DND-41 (cell line): Measurements from ENCODE around the gene FAM76B.

Experiments
- ATAC-seq: fragments of 200-7000 bp; cut with Tn5 transposase; 3 replicates; pipeline ENCODE4 v1.9.1; 2021; ENCODE audit warnings: low read depth; ENCODE audit not compliant: insufficient read depth
- DNase-seq: peaks from one replicate; pipeline ENCODE4 v3.0.0-alpha.2; 2020
- H2AFZ ChIP-seq: 2 replicates; pipeline ENCODE4 v1.6.0; 2012; ENCODE audit warnings: low read depth, low read length
- H3K27ac ChIP-seq: 2 replicates; pipeline ENCODE4 v1.5.1; 2012; ENCODE audit warnings: low read length, inconsistent platforms
- H3K27me3 ChIP-seq: fragments of 200-600 bp; sonication (generic); 2 replicates; pipeline ENCODE4 v1.6.0; 2012; ENCODE audit warnings: low read length, mild to moderate bottlenecking, inconsistent platforms; ENCODE audit not compliant: insufficient read depth, poor library complexity
- H3K36me3 ChIP-seq: 2 replicates; pipeline ENCODE4 v1.5.1; 2012; ENCODE audit warnings: low read length, inconsistent platforms; ENCODE audit not compliant: insufficient read depth
- H3K4me1 ChIP-seq: 2 replicates; pipeline ENCODE4 v1.5.1; 2012; ENCODE audit warnings: mild to moderate bottlenecking, low read length; ENCODE audit not compliant: insufficient read depth
- H3K4me2 ChIP-seq: 2 replicates; pipeline ENCODE4 v1.6.0; 2012; ENCODE audit warnings: mild to moderate bottlenecking, moderate library complexity, low read length, inconsistent platforms; ENCODE audit not compliant: insufficient read depth
- H3K4me3 ChIP-seq, 2 experiments: fragments of 200-600 bp in 1 of 2; shearing (Covaris generic) in 1 of 2; 2 replicates each; pipeline ENCODE4 v1.5.1; 2012 to 2016; ENCODE audit warnings: inconsistent platforms in 2 of 2, low read length in 2 of 2, mild to moderate bottlenecking in 2 of 2, low read depth in 1 of 2, moderate library complexity in 1 of 2
- H3K79me2 ChIP-seq: 2 replicates; pipeline ENCODE4 v1.6.0; 2012; ENCODE audit warnings: low read length, inconsistent platforms; ENCODE audit not compliant: insufficient read depth
- H3K9ac ChIP-seq: 2 replicates; pipeline ENCODE4 v1.6.0; 2012; ENCODE audit warnings: low read depth, mild to moderate bottlenecking, inconsistent platforms, low read length, moderate library complexity
- H3K9me3 ChIP-seq: 2 replicates; pipeline ENCODE4 v1.5.1; 2012; ENCODE audit warnings: low read length, moderate library complexity, mild to moderate bottlenecking, inconsistent platforms; ENCODE audit not compliant: insufficient read depth, severe bottlenecking
- H4K20me1 ChIP-seq: 2 replicates; pipeline ENCODE4 v1.6.0; 2012; ENCODE audit warnings: low read length; ENCODE audit not compliant: insufficient read depth
- EZH2 ChIP-seq: IDR thresholded peaks from 3 replicates; pipeline ENCODE4 v1.6.1; 2012; ENCODE audit warnings: borderline replicate concordance, low read depth, mild to moderate bottlenecking, moderate library complexity, low read length, inconsistent platforms; ENCODE audit not compliant: severe bottlenecking
- TF ChIP-seq, protein P1 (sequence below): IDR thresholded peaks from 2 replicates; pipeline ENCODE4 v1.5.1; 2012; ENCODE audit warnings: borderline replicate concordance, low read length, moderate library complexity, mild to moderate bottlenecking; ENCODE audit not compliant: poor library complexity, severe bottlenecking; ENCODE audit errors: extremely low read depth

FAM76B gene

DNA sequence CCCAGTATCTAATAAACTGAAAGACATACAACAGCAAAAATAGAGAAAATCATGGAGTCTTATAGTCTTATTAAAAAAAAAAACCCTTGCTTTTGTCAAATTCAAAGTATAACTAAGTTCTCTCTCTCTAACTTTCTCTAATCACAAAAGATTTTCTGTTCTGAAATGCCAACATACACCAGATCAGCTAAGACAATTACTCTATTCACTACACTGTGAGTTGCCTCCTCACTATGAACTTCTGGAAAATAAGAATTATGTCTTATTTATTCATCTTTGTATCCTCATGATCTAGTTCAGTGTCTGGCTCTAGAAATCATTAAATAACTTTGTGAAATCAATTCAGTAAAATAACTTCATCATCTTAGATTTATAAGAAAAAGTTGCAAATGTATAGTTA, 12.7 kb downstream of the FAM76B start:
- H3K79me2 ChIP-seq: peaks cover 9% of the 10 kb centered on the region; the same call in 1 of the 2 replicates
- H3K27me3 ChIP-seq: no peaks in the 10 kb centered on the region
- H2AFZ ChIP-seq: no peak overlapping the region
- H4K20me1 ChIP-seq: no peaks in the 10 kb centered on the region; the same call in 1 of the 2 replicates
- H3K27ac ChIP-seq: no peak overlapping the region
- TF ChIP-seq, protein P1, sequence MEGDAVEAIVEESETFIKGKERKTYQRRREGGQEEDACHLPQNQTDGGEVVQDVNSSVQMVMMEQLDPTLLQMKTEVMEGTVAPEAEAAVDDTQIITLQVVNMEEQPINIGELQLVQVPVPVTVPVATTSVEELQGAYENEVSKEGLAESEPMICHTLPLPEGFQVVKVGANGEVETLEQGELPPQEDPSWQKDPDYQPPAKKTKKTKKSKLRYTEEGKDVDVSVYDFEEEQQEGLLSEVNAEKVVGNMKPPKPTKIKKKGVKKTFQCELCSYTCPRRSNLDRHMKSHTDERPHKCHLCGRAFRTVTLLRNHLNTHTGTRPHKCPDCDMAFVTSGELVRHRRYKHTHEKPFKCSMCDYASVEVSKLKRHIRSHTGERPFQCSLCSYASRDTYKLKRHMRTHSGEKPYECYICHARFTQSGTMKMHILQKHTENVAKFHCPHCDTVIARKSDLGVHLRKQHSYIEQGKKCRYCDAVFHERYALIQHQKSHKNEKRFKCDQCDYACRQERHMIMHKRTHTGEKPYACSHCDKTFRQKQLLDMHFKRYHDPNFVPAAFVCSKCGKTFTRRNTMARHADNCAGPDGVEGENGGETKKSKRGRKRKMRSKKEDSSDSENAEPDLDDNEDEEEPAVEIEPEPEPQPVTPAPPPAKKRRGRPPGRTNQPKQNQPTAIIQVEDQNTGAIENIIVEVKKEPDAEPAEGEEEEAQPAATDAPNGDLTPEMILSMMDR: no peak
- no peak for TF ChIP-seq EZH2
- peaks cover 2% of the 10 kb centered on the region; the same call in 1 of the 2 replicates for H3K4me1 ChIP-seq
- no peak overlapping the region for H3K4me3 ChIP-seq
- DNase-seq: no peak
- no peaks in the 10 kb centered on the region for H3K9me3 ChIP-seq
- no peak for ATAC-seq
- H3K9ac ChIP-seq: no peak overlapping the region
- no peak overlapping the region for H3K4me2 ChIP-seq
- H3K36me3 ChIP-seq: peaks cover 96% of the 10 kb centered on the region

DNA sequence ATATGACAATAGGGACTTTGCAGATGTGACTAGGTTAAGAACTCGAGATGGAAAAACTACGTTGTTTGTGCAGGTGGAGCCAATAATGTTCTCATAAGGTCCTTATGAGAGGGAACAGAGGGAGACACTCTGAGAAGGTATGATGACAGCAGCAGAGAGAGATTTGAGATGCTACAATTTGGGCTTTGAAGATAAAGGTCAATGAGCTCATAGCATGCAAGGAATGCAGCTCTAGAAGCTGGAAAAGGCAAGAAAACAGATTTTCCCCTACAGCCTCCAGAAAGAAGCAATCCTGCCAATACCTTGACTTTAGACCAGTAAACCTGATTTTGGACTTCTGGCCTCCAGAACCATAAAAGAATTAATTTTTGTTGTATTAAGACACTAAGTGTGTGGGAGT, 21.1 kb downstream of the FAM76B start:
- H3K79me2 ChIP-seq: no peaks in the 10 kb centered on the region
- no peak overlapping the region for H3K4me3 ChIP-seq
- H3K27ac ChIP-seq: no peak overlapping the region
- H3K9me3 ChIP-seq: no peaks in the 10 kb centered on the region
- H3K9ac ChIP-seq: no peak overlapping the region
- no peaks in the 10 kb centered on the region for H3K27me3 ChIP-seq
- peaks cover 45% of the 10 kb centered on the region for H3K36me3 ChIP-seq
- no peaks in the 10 kb centered on the region for H3K4me1 ChIP-seq
- H2AFZ ChIP-seq: no peak overlapping the region
- no peak for DNase-seq
- TF ChIP-seq, protein P1: no peak
- TF ChIP-seq EZH2: no peak
- no peak overlapping the region for H3K4me2 ChIP-seq
- no peaks in the 10 kb centered on the region for H4K20me1 ChIP-seq
- ATAC-seq: no peak

DNA sequence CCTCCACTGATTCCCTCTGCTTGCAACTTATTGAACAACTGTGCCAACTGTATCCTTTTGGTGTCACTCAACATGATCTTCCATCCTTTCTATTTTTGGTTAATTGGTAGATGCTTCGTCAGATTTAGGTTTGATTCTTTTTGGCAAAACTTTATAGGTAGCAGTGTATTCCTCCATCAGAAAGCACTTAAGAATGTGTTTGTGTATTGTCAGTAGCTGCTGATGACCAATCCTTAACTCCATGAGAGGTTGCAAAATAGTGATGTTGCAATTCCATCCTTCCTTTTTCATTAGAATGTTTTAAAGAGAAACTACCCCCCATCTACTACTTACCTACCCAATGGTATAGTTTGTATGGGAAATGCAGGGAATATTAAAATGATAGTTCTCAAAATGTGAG, 22.1 kb downstream of the FAM76B start:
- TF ChIP-seq, protein P1: no peak
- no peak for TF ChIP-seq EZH2
- Histone ChIP-seq H3K36me3 (peaks cover 38% of the 10 kb centered on the region), H3K4me2 (no peak overlapping the region), H3K4me1 (no peaks in the 10 kb centered on the region), H2AFZ (no peak overlapping the region), H3K4me3 (no peak overlapping the region), H3K27me3 (no peaks in the 10 kb centered on the region), H3K79me2 (no peaks in the 10 kb centered on the region), H4K20me1 (no peaks in the 10 kb centered on the region), H3K9ac (no peak overlapping the region), H3K9me3 (no peaks in the 10 kb centered on the region), H3K27ac (no peak overlapping the region)
- DNase-seq (no peak), ATAC-seq (no peak)

DNA sequence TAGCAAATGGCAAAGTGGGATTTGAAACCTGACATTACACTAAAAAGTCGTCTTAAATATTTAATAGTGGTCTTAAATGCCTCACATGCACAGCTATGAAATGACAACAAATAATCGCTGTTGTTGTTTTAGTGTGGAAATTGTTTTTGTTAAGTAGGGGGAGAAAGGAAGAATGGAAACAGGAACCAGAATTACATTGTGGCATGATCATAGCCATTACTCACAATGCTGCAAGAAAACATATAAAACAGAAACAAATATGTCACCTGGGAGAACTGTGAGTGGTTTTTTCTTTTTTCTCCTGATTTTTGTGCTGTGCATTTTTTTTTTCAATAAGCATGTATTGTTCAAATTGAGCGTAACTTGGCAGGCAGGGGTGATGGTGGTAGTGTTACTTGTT, 22.9 kb downstream of the FAM76B start:
- Histone ChIP-seq H4K20me1 (no peaks in the 10 kb centered on the region), H2AFZ (no peak overlapping the region), H3K4me1 (no peaks in the 10 kb centered on the region), H3K4me2 (no peak overlapping the region), H3K4me3 (no peak overlapping the region), H3K36me3 (peaks cover 30% of the 10 kb centered on the region; the same call in 1 of the 2 replicates), H3K27me3 (no peaks in the 10 kb centered on the region), H3K79me2 (no peaks in the 10 kb centered on the region), H3K9ac (no peak overlapping the region), H3K27ac (no peak overlapping the region), H3K9me3 (no peaks in the 10 kb centered on the region)
- DNase-seq (no peak), ATAC-seq (no peak)
- no peak for TF ChIP-seq EZH2
- TF ChIP-seq, protein P1: no peak
